ENCODE data around the gene ELL2. TPM values are rescaled to one million over a fixed set of nuclear protein-coding genes. Genes with fewer than 3 reads are reported as not detected.

Gene ELL2
- polyA plus RNA-seq, 3 donors = 3.1 to 8.1 (median 5.8) TPM

- WGBS (ENCODE audit: insufficient coverage) = no CpG with 5 or more reads among the region's 4 CpGs
- no peak overlapping the region for H3K4me3 ChIP-seq (replicated peaks in 1 of 3; ENCODE audit: low read depth in 2 of 3, low read length in 3 of 3)
- Mint-ChIP-seq H3K4me1 (peaks cover 49% of the 10 kb centered on the region), H3K4me3 (no peak overlapping the region), H3K9me3 (no peaks in the 10 kb centered on the region), H3K36me3 (no peaks in the 10 kb centered on the region), H3K27ac (peak overlapping the region in 1 of 7 donors; percentile 70), H3K27me3 (ENCODE audit: low read depth in 3 of 3) (peaks cover 0 to 2% (median 0%) of the 10 kb centered on the region in 3 donors)
- intact Hi-C loops (cut with micrococcal nuclease) = no loop called here
- H3K9ac ChIP-seq (ENCODE audit: insufficient read depth, low read length, poor library complexity, severe bottlenecking) = no peak overlapping the region
- no peak overlapping the region for H3K4me2 ChIP-seq (replicated peaks; ENCODE audit: extremely low read depth, low read length, poor library complexity, severe bottlenecking)
- no peak for DNase-seq
- H4K20me1 ChIP-seq (ENCODE audit: insufficient read depth, low read length) = no peaks in the 10 kb centered on the region
- H3K79me2 ChIP-seq (ENCODE audit: insufficient read depth, low read length) = no peaks in the 10 kb centered on the region
- peaks cover 39 to 48% of the 10 kb centered on the region in 2 donors for H3K4me1 ChIP-seq (ENCODE audit: control insufficient read depth in 1 of 2, insufficient read depth in 2 of 2, low read length in 2 of 2)
- TF ChIP-seq CTCF (IDR thresholded peaks at IDR 0.05) = no peak
- no peaks in the 10 kb centered on the region for H3K9me3 ChIP-seq (replicated peaks in 1 of 2; ENCODE audit: control insufficient read depth in 1 of 2, insufficient read depth in 1 of 2, low read length in 2 of 2)
- H3K27me3 ChIP-seq (ENCODE audit: control insufficient read depth in 2 of 2, insufficient read depth in 2 of 2, low read length in 2 of 2) = no peaks in the 10 kb centered on the region
- no peaks in the 10 kb centered on the region for H3K36me3 ChIP-seq (replicated peaks in 1 of 2; ENCODE audit: control insufficient read depth in 1 of 2, insufficient read depth in 2 of 2, low read length in 2 of 2)
- no peak overlapping the region for H3K27ac ChIP-seq (ENCODE audit: low read depth in 1 of 2, low read length in 2 of 2)
- H2AFZ ChIP-seq (ENCODE audit: insufficient read depth, low read depth, low read length, poor library complexity, severe bottlenecking) = no peak overlapping the region
These were observed 88.3 kb downstream of the ELL2 start for GRCh38 chr5:95873351-95873750.

- Histone ChIP-seq H3K4me2 (replicated peaks; ENCODE audit: extremely low read depth, low read length, poor library complexity, severe bottlenecking) (no peak overlapping the region), H2AFZ (ENCODE audit: insufficient read depth, low read depth, low read length, poor library complexity, severe bottlenecking) (no peak overlapping the region), H4K20me1 (ENCODE audit: insufficient read depth, low read length) (no peaks in the 10 kb centered on the region), H3K27me3 (ENCODE audit: control insufficient read depth in 2 of 2, insufficient read depth in 2 of 2, low read length in 2 of 2) (no peaks in the 10 kb centered on the region), H3K4me3 (replicated peaks in 1 of 3; ENCODE audit: low read depth in 2 of 3, low read length in 3 of 3) (no peak overlapping the region), H3K9ac (ENCODE audit: insufficient read depth, low read length, poor library complexity, severe bottlenecking) (no peak overlapping the region), H3K4me1 (ENCODE audit: control insufficient read depth in 1 of 2, insufficient read depth in 2 of 2, low read length in 2 of 2) (peaks cover 39 to 48% of the 10 kb centered on the region in 2 donors), H3K9me3 (replicated peaks in 1 of 2; ENCODE audit: control insufficient read depth in 1 of 2, insufficient read depth in 1 of 2, low read length in 2 of 2) (no peaks in the 10 kb centered on the region), H3K79me2 (ENCODE audit: insufficient read depth, low read length) (no peaks in the 10 kb centered on the region), H3K36me3 (replicated peaks in 1 of 2; ENCODE audit: control insufficient read depth in 1 of 2, insufficient read depth in 2 of 2, low read length in 2 of 2) (no peaks in the 10 kb centered on the region), H3K27ac (ENCODE audit: low read depth in 1 of 2, low read length in 2 of 2) (no peak overlapping the region)
- DNase-seq = no peak
- no peak for TF ChIP-seq CTCF (IDR thresholded peaks at IDR 0.05)
- 94% methylated on average over 3 of the region's 6 CpGs for WGBS (ENCODE audit: insufficient coverage)
- peaks cover 0 to 1% (median 0%) of the 10 kb centered on the region in 7 donors for H3K9me3 Mint-ChIP-seq
- intact Hi-C loops (cut with micrococcal nuclease) = no loop called here
- peaks cover 0 to 2% (median 1%) of the 10 kb centered on the region in 3 donors for H3K27me3 Mint-ChIP-seq (ENCODE audit: low read depth in 3 of 3)
- H3K4me3 Mint-ChIP-seq = no peak overlapping the region
- peaks cover 0 to 1% of the 10 kb centered on the region in 2 donors for H3K36me3 Mint-ChIP-seq
- peaks cover 51% of the 10 kb centered on the region for H3K4me1 Mint-ChIP-seq
- H3K27ac Mint-ChIP-seq = peak overlapping the region in 2 of 7 donors; percentile 26 to 68
These were observed 89.0 kb downstream of the ELL2 start for GRCh38 chr5:95872346-95873268.
